GM23338 (cell line): ENCODE data around the gene USP32.

Experiments used
- CREB1 ChIP-seq: fragments of 250-450 bp; sonication (Bioruptor Pico); IDR thresholded peaks from 2 replicates; pipeline ENCODE4 v1.5.0; 2020; ENCODE audit warnings: low read depth, mild to moderate bottlenecking, moderate library complexity
- EZH2 ChIP-seq: fragments of 200-600 bp; sonication (generic); IDR thresholded peaks from one replicate; pipeline ENCODE4 v1.8.0; 2017; ENCODE audit warnings: antibody characterized with exemption, mild to moderate bottlenecking, low read depth; ENCODE audit not compliant: unreplicated experiment
- EZH2phosphoT487 ChIP-seq: fragments of 200-600 bp; sonication (generic); IDR thresholded peaks from one replicate; pipeline ENCODE4 v1.8.1; 2018; ENCODE audit warnings: antibody characterized with exemption; ENCODE audit not compliant: unreplicated experiment
- JUNB ChIP-seq: IDR thresholded peaks from one replicate; pipeline ENCODE4 v1.6.1; 2016; ENCODE audit warnings: antibody characterized with exemption; ENCODE audit not compliant: unreplicated experiment
- NANOG ChIP-seq: IDR thresholded peaks from 2 replicates; pipeline ENCODE4 v1.6.1; 2016; ENCODE audit warnings: antibody characterized with exemption, borderline replicate concordance
- POLR2AphosphoS5 ChIP-seq: IDR thresholded peaks from 2 replicates; pipeline ENCODE4 v1.6.1; 2016; ENCODE audit warnings: antibody characterized with exemption, low read depth
- STAT1 ChIP-seq: IDR thresholded peaks from one replicate; pipeline ENCODE4 v1.6.1; 2016; ENCODE audit warnings: antibody characterized with exemption; ENCODE audit not compliant: unreplicated experiment
- ZNF114 ChIP-seq: fragments of 250-450 bp; sonication (Bioruptor Pico); IDR thresholded peaks from 2 replicates; pipeline ENCODE4 v1.5.0; 2020; ENCODE audit warnings: mild to moderate bottlenecking, moderate library complexity
- TF ChIP-seq, protein P1 (sequence below): IDR thresholded peaks from one replicate; pipeline ENCODE4 v1.6.1; 2018; ENCODE audit warnings: antibody characterized with exemption; ENCODE audit not compliant: unreplicated experiment
- TF ChIP-seq, protein P2 (sequence below), 2 experiments: fragments of 200-600 bp in 1 of 2; sonication (generic) in 1 of 2; conservative IDR thresholded peaks; 2 replicates each; pipeline versions ENCODE4 v1.5.1 to v1.6.1; 2016 to 2017; ENCODE audit warnings: antibody characterized with exemption in 2 of 2, low read depth in 2 of 2, mild to moderate bottlenecking in 2 of 2, moderate library complexity in 1 of 2
- TF ChIP-seq, protein P3 (sequence below): IDR thresholded peaks from 2 replicates; pipeline ENCODE4 v1.6.1; 2016; ENCODE audit warnings: antibody characterized with exemption
- TF ChIP-seq, protein P4 (sequence below): fragments of 250-450 bp; sonication (Bioruptor Pico); IDR thresholded peaks from 2 replicates; pipeline ENCODE4 v1.5.0; 2020; ENCODE audit warnings: mild to moderate bottlenecking, moderate library complexity

DNA sequence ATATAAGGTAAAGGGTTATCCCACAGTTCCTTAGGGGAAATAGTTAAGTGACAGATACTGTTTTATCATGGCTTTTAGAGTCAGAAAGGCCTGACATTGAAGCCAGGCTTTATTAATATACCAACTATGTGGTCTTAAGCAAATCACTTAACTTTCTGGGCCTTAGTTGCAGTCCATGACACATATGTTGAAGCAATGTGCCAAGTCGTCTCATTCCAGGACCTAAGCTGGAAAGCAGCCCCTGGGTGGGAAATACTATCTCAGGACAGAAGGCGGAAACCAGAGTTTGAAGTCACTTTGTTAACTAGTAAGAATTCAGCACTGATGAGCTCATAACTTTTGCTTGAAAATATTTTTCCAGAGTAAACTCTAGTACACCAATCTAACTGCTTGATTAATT is 80.0 kb downstream of the USP32 start:
- TF ChIP-seq POLR2AphosphoS5 (no peak), EZH2phosphoT487 (no peak), STAT1 (no peak), JUNB (no peak), CREB1 (no peak), EZH2 (no peak), NANOG (no peak), ZNF114 (no peak)
- TF ChIP-seq, protein P1, sequence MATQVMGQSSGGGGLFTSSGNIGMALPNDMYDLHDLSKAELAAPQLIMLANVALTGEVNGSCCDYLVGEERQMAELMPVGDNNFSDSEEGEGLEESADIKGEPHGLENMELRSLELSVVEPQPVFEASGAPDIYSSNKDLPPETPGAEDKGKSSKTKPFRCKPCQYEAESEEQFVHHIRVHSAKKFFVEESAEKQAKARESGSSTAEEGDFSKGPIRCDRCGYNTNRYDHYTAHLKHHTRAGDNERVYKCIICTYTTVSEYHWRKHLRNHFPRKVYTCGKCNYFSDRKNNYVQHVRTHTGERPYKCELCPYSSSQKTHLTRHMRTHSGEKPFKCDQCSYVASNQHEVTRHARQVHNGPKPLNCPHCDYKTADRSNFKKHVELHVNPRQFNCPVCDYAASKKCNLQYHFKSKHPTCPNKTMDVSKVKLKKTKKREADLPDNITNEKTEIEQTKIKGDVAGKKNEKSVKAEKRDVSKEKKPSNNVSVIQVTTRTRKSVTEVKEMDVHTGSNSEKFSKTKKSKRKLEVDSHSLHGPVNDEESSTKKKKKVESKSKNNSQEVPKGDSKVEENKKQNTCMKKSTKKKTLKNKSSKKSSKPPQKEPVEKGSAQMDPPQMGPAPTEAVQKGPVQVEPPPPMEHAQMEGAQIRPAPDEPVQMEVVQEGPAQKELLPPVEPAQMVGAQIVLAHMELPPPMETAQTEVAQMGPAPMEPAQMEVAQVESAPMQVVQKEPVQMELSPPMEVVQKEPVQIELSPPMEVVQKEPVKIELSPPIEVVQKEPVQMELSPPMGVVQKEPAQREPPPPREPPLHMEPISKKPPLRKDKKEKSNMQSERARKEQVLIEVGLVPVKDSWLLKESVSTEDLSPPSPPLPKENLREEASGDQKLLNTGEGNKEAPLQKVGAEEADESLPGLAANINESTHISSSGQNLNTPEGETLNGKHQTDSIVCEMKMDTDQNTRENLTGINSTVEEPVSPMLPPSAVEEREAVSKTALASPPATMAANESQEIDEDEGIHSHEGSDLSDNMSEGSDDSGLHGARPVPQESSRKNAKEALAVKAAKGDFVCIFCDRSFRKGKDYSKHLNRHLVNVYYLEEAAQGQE, result no peak
- TF ChIP-seq, protein P2, sequence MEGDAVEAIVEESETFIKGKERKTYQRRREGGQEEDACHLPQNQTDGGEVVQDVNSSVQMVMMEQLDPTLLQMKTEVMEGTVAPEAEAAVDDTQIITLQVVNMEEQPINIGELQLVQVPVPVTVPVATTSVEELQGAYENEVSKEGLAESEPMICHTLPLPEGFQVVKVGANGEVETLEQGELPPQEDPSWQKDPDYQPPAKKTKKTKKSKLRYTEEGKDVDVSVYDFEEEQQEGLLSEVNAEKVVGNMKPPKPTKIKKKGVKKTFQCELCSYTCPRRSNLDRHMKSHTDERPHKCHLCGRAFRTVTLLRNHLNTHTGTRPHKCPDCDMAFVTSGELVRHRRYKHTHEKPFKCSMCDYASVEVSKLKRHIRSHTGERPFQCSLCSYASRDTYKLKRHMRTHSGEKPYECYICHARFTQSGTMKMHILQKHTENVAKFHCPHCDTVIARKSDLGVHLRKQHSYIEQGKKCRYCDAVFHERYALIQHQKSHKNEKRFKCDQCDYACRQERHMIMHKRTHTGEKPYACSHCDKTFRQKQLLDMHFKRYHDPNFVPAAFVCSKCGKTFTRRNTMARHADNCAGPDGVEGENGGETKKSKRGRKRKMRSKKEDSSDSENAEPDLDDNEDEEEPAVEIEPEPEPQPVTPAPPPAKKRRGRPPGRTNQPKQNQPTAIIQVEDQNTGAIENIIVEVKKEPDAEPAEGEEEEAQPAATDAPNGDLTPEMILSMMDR (conservative IDR thresholded peaks at IDR 0.05; ENCODE audit: low read depth in 2 of 2), result no peak
- TF ChIP-seq, protein P3, sequence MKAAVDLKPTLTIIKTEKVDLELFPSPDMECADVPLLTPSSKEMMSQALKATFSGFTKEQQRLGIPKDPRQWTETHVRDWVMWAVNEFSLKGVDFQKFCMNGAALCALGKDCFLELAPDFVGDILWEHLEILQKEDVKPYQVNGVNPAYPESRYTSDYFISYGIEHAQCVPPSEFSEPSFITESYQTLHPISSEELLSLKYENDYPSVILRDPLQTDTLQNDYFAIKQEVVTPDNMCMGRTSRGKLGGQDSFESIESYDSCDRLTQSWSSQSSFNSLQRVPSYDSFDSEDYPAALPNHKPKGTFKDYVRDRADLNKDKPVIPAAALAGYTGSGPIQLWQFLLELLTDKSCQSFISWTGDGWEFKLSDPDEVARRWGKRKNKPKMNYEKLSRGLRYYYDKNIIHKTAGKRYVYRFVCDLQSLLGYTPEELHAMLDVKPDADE, result no peak
- TF ChIP-seq, protein P4, sequence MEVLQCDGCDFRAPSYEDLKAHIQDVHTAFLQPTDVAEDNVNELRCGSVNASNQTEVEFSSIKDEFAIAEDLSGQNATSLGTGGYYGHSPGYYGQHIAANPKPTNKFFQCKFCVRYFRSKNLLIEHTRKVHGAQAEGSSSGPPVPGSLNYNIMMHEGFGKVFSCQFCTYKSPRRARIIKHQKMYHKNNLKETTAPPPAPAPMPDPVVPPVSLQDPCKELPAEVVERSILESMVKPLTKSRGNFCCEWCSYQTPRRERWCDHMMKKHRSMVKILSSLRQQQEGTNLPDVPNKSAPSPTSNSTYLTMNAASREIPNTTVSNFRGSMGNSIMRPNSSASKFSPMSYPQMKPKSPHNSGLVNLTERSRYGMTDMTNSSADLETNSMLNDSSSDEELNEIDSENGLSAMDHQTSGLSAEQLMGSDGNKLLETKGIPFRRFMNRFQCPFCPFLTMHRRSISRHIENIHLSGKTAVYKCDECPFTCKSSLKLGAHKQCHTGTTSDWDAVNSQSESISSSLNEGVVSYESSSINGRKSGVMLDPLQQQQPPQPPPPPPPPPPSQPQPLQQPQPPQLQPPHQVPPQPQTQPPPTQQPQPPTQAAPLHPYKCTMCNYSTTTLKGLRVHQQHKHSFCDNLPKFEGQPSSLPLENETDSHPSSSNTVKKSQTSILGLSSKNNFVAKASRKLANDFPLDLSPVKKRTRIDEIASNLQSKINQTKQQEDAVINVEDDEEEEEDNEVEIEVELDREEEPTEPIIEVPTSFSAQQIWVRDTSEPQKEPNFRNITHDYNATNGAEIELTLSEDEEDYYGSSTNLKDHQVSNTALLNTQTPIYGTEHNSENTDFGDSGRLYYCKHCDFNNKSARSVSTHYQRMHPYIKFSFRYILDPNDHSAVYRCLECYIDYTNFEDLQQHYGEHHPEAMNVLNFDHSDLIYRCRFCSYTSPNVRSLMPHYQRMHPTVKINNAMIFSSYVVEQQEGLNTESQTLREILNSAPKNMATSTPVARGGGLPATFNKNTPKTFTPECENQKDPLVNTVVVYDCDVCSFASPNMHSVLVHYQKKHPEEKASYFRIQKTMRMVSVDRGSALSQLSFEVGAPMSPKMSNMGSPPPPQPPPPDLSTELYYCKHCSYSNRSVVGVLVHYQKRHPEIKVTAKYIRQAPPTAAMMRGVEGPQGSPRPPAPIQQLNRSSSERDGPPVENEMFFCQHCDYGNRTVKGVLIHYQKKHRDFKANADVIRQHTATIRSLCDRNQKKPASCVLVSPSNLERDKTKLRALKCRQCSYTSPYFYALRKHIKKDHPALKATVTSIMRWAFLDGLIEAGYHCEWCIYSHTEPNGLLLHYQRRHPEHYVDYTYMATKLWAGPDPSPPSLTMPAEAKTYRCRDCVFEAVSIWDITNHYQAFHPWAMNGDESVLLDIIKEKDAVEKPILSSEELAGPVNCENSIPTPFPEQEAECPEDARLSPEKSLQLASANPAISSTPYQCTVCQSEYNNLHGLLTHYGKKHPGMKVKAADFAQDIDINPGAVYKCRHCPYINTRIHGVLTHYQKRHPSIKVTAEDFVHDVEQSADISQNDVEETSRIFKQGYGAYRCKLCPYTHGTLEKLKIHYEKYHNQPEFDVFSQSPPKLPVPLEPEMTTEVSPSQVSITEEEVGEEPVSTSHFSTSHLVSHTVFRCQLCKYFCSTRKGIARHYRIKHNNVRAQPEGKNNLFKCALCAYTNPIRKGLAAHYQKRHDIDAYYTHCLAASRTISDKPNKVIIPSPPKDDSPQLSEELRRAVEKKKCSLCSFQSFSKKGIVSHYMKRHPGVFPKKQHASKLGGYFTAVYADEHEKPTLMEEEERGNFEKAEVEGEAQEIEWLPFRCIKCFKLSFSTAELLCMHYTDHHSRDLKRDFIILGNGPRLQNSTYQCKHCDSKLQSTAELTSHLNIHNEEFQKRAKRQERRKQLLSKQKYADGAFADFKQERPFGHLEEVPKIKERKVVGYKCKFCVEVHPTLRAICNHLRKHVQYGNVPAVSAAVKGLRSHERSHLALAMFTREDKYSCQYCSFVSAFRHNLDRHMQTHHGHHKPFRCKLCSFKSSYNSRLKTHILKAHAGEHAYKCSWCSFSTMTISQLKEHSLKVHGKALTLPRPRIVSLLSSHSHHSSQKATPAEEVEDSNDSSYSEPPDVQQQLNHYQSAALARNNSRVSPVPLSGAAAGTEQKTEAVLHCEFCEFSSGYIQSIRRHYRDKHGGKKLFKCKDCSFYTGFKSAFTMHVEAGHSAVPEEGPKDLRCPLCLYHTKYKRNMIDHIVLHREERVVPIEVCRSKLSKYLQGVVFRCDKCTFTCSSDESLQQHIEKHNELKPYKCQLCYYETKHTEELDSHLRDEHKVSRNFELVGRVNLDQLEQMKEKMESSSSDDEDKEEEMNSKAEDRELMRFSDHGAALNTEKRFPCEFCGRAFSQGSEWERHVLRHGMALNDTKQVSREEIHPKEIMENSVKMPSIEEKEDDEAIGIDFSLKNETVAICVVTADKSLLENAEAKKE (CRISPR knock-in tag), result no peak
